Activated CD8-positive, alpha-beta T cell treated with anti-CD3 and anti-CD28 coated beads for 36 hours (primary cell): ENCODE results near the gene INPP4A. TPM values are rescaled to one million over a fixed set of nuclear protein-coding genes. Genes with fewer than 3 reads are reported as not detected.

Experiments used
- ATAC-seq: fragments of 200-7000 bp; cut with Tn5 transposase; one replicate; pipeline ENCODE4 v1.10.0; 2021; ENCODE audit warnings: mild to moderate bottlenecking, moderate library complexity
- CTCF ChIA-PET: fragments of 350-600 bp; sonication (Branson Sonifier 250); formaldehyde crosslinking; loops from one replicate; lab custom pipeline; 2021; ENCODE audit warnings: antibody characterized with exemption; lab: Charles Lee
- POLR2A ChIA-PET: fragments of 350-600 bp; sonication (Branson Sonifier 250); formaldehyde crosslinking; loops from one replicate; lab custom pipeline; 2021; ENCODE audit warnings: antibody characterized with exemption; lab: Charles Lee
- DNase-seq: peaks from one replicate; pipeline ENCODE4 v3.0.0-alpha.2; 2020
- H3K27ac Mint-ChIP-seq: one replicate; pipeline ENCODE4 v1.8.0; 2021; ENCODE audit warnings: mild to moderate bottlenecking, mixed read lengths
- H3K27me3 Mint-ChIP-seq: one replicate; pipeline ENCODE4 v1.8.0; 2021; ENCODE audit warnings: mixed read lengths
- H3K36me3 Mint-ChIP-seq: one replicate; pipeline ENCODE4 v1.8.0; 2021; ENCODE audit warnings: low read depth, mixed read lengths
- H3K4me1 Mint-ChIP-seq: one replicate; pipeline ENCODE4 v1.8.0; 2021; ENCODE audit warnings: low read depth, mixed read lengths
- H3K4me3 Mint-ChIP-seq: one replicate; pipeline ENCODE4 v1.8.0; 2021; ENCODE audit warnings: mild to moderate bottlenecking, moderate library complexity, mixed read lengths
- H3K9me3 Mint-ChIP-seq: one replicate; pipeline ENCODE4 v1.8.0; 2021; ENCODE audit warnings: mixed read lengths
- CTCF ChIP-seq: fragments of 200-600 bp; IDR thresholded peaks from one replicate; pipeline ENCODE4 v1.8.0; 2022; ENCODE audit warnings: antibody characterized with exemption, mild to moderate bottlenecking
- intact Hi-C: fragments of 100-400 bp; cut with micrococcal nuclease; formaldehyde crosslinking; loops from one replicate; pipeline ENCODE4 v1.10.0; 2022
- total RNA-seq, 2 experiments: library from RNA; stranded (reverse); gene quantifications; one replicate each; pipeline ENCODE4 v1.2.3, GENCODE V29; 2021

INPP4A gene
- total RNA-seq, 2 experiments from 2014 or later = 46.7 to 46.9 TPM

- H3K4me1 Mint-ChIP-seq = peaks cover 98% of the 10 kb centered on the region
These were observed 33.5 kb downstream of the INPP4A start for GRCh38 chr2:98478088-98478551.

DNA sequence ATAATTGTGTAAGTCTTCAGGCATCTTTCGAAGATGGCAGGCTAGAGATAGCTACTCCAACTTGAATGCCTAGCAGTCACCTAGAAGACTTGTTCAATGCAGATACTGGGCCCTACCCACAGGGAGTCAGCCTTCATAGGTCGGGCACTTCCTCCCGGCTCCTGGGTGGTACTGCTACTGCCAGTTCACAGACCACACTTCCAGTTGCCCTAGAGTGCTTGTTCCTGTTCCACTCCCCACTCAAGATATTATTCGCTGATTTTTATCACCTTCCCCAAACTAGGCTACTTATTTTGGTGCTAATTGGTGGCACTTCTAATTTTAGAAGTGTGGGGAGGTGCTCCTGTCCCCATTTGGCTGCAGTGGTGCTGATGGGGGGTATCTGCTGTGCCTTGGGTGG is 34.2 kb downstream of the INPP4A start:
- CTCF ChIA-PET = interaction anchor here (0.7 to 3.8 kb wide), 6 partner anchors 8 to 467 kb away, joined by 3 to 20 read pairs (median 6); no protein-coding TSS in a partner anchor
- H3K4me3 Mint-ChIP-seq = peak overlapping the region; percentile 1

More at GRCh38 chr2:98478088-98478551, 33.5 kb downstream of the INPP4A start:
- peak overlapping the region; percentile 1 for H3K4me3 Mint-ChIP-seq
- H3K9me3 Mint-ChIP-seq = no peaks in the 10 kb centered on the region
- no peaks in the 10 kb centered on the region for H3K27me3 Mint-ChIP-seq
- POLR2A ChIA-PET = interaction anchor here (0.5 to 2.5 kb wide), 4 partner anchors 14 to 189 kb away, joined by 3 to 25 read pairs (median 6); no protein-coding TSS in a partner anchor
- ATAC-seq (no peak), DNase-seq (no peak)
- no peak for TF ChIP-seq CTCF
- intact Hi-C loops = no loop called here
- H3K27ac Mint-ChIP-seq = peak overlapping the region; percentile 91
- H3K36me3 Mint-ChIP-seq = peaks cover 6% of the 10 kb centered on the region
- CTCF ChIA-PET = interaction anchor here (0.7 to 3.8 kb wide), 3 partner anchors 10 to 14 kb away, joined by 3 to 20 read pairs (median 19); no protein-coding TSS in a partner anchor

GRCh38 chr2:98479371-98479770 is 34.7 kb downstream of the INPP4A start:
- intact Hi-C loops = no loop called here
- no peaks in the 10 kb centered on the region for H3K9me3 Mint-ChIP-seq
- peaks cover 6% of the 10 kb centered on the region for H3K36me3 Mint-ChIP-seq
- ATAC-seq (peak; percentile 4), DNase-seq (peak; percentile 49)
- peak overlapping the region; percentile 30 for H3K4me3 Mint-ChIP-seq
- ChIA-PET CTCF (interaction anchor here (0.9 to 3.8 kb wide), 9 partner anchors 9 to 467 kb away, joined by 3 to 20 read pairs (median 4); no protein-coding TSS in a partner anchor), POLR2A (interaction anchor here (0.7 to 2.5 kb wide), 14 partner anchors 9 to 219 kb away, joined by 3 to 27 read pairs (median 4); no protein-coding TSS in a partner anchor)
- peaks cover 98% of the 10 kb centered on the region for H3K4me1 Mint-ChIP-seq
- TF ChIP-seq CTCF = no peak
- H3K27me3 Mint-ChIP-seq = no peaks in the 10 kb centered on the region
- H3K27ac Mint-ChIP-seq = peak overlapping the region; percentile 91

More for the DNA sequence above, 34.2 kb downstream of the INPP4A start:
- TF ChIP-seq CTCF = no peak
- intact Hi-C loops = no loop called here
- H3K27ac Mint-ChIP-seq = peak overlapping the region; percentile 91
- H3K36me3 Mint-ChIP-seq = peaks cover 6% of the 10 kb centered on the region
- no peaks in the 10 kb centered on the region for H3K9me3 Mint-ChIP-seq
- DNase-seq (peak; percentile 50), ATAC-seq (no peak)
- no peaks in the 10 kb centered on the region for H3K27me3 Mint-ChIP-seq
- peaks cover 98% of the 10 kb centered on the region for H3K4me1 Mint-ChIP-seq
- POLR2A ChIA-PET = interaction anchor here (0.8 to 2.5 kb wide), 9 partner anchors 9 to 37 kb away, joined by 3 to 27 read pairs (median 6); no protein-coding TSS in a partner anchor

- Mint-ChIP-seq H3K27me3 (no peaks in the 10 kb centered on the region), H3K36me3 (peaks cover 6% of the 10 kb centered on the region), H3K27ac (peak overlapping the region; percentile 91), H3K4me3 (peak overlapping the region; percentile 30), H3K9me3 (no peaks in the 10 kb centered on the region), H3K4me1 (peaks cover 98% of the 10 kb centered on the region)
- peak; percentile 76 for DNase-seq
- CTCF ChIA-PET = interaction anchor here (0.9 to 3.8 kb wide), 11 partner anchors 8 to 468 kb away, joined by 3 to 20 read pairs (median 4); no protein-coding TSS in a partner anchor
- POLR2A ChIA-PET = interaction anchor here (0.6 to 2.5 kb wide), 17 partner anchors 8 to 219 kb away, joined by 3 to 27 read pairs (median 3); no protein-coding TSS in a partner anchor
- intact Hi-C loops = loop anchor here (5.0 kb wide), 2 partner anchors 33 to 37 kb away; no protein-coding TSS in a partner anchor
- ATAC-seq = peak; percentile 72
- TF ChIP-seq CTCF = no peak
These were observed 35.4 kb downstream of the INPP4A start for GRCh38 chr2:98479959-98480524.
